22Rv1 (cell line): Measurements from ENCODE around the gene GSTT2.

Experiments
- ZFX ChIP-seq: fragments of 450-650 bp; IDR thresholded peaks from 2 replicates; pipeline ENCODE4 v1.6.1; 2017; ENCODE audit warnings: antibody characterized with exemption, borderline replicate concordance
- TF ChIP-seq, protein P1 (sequence below): fragments of 450-650 bp; IDR thresholded peaks from 2 replicates; pipeline ENCODE4 v1.5.1; 2017; ENCODE audit warnings: mild to moderate bottlenecking

DNA sequence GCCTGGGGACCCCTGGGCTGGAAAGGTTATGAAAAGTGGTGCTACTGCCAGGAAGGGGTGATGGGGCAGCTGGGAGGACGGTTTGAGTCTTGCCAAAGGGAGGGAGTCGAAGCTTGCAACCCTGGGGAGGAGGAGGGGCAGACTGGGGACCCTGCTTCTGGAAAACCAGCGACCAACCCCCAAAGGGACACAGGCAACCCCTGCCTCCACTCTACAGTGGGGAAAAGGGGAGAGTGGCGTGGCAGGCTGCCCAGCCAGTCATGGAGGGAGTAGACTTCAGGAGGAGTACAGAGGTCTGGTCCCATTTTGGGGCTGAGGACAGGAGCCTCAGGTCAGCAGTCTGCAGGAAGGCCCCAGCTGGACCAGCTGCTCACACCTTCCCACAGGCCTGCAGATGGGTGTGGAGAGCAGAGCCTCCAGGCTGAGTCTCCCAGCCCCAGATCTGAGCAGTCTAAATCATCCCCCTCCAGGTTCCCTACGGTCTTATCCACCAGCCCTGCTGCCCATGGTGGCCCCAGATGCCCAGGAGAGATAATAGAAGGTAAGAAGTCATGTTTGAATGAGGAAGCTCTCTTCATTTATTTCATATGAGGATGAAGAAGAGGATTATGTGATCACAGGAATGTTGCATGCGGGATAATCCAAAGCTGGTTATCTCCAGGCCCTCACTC is 9.0 kb upstream of the GSTT2 start:
- TF ChIP-seq, protein P1, sequence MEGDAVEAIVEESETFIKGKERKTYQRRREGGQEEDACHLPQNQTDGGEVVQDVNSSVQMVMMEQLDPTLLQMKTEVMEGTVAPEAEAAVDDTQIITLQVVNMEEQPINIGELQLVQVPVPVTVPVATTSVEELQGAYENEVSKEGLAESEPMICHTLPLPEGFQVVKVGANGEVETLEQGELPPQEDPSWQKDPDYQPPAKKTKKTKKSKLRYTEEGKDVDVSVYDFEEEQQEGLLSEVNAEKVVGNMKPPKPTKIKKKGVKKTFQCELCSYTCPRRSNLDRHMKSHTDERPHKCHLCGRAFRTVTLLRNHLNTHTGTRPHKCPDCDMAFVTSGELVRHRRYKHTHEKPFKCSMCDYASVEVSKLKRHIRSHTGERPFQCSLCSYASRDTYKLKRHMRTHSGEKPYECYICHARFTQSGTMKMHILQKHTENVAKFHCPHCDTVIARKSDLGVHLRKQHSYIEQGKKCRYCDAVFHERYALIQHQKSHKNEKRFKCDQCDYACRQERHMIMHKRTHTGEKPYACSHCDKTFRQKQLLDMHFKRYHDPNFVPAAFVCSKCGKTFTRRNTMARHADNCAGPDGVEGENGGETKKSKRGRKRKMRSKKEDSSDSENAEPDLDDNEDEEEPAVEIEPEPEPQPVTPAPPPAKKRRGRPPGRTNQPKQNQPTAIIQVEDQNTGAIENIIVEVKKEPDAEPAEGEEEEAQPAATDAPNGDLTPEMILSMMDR: no peak
- no peak for TF ChIP-seq ZFX
